Measurements from ENCODE around the gene SPTBN2. TPM values are rescaled to one million over a fixed set of nuclear protein-coding genes. Genes with fewer than 3 reads are reported as not detected.
"Not testable (repeated sequence)": the region's sequence is repeated elsewhere in the genome, so short reads cannot be mapped to it uniquely, and the experiment has no call there.

SPTBN2 gene
- total RNA-seq, 1 donor from 2014 or later, result 20.0 TPM

DNA sequence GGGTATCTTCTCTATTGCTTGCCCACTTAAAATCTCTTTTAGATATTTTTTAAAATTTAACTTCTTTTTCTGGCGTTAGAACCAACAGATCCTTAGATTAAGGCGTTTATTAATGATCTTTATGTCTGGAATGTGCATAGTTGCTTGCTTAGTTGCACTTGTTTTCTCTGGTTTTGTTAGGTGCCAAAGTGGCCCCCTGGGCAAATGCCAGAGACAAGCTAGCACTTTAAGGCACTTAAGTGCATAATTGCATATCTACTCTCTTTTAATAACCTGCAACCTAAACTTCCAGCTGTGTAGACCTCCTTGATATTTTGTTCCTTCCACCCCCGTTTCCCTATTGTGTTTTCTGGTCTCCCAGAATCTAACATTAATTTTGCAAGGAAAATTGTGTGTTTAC is 87.2 kb downstream of the SPTBN2 start:
- no peak for DNase-seq (ENCODE audit: low read depth in 2 of 2)

GRCh38 chr11:66639814-66640340 is 89.1 kb downstream of the SPTBN2 start:
- not testable (repeated sequence) for DNase-seq (ENCODE audit: low read depth in 2 of 2)

DNA sequence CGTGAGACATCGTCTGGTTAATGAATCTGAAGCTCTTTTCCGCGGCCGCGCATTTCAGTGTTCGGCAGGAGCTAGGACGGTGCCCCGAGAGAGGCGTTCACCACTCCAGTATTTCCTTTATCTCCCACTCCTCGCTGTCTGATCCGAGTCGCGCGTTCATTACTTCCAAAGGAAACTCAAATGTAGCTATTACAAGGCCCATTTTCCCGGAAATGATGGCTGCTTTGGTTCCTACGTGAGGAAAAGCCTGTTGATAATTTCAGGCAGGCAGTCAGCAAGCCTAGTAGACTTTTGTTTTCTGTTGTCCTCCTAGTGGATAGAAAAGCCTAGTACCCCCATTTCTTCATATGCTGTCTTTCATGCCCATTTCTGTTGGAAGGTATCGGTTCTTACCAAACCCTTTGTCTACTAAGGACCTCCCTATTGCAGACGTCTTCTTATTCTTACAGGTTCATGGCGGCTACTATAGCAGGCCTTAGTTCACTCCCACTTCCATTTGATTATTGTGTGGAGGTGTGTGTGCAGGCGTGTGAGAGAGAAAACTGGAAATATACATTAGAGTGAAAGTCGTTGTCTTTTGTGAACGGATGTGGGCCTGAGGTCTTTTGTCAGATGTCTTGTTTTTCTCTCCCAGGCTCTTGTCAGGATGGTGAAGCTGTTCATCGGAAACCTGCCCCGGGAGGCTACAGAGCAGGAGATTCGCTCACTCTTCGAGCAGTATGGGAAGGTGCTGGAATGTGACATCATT is 89.8 kb downstream of the SPTBN2 start:
- peak; percentile 65 to 72 for DNase-seq (ENCODE audit: low read depth in 2 of 2)

DNA sequence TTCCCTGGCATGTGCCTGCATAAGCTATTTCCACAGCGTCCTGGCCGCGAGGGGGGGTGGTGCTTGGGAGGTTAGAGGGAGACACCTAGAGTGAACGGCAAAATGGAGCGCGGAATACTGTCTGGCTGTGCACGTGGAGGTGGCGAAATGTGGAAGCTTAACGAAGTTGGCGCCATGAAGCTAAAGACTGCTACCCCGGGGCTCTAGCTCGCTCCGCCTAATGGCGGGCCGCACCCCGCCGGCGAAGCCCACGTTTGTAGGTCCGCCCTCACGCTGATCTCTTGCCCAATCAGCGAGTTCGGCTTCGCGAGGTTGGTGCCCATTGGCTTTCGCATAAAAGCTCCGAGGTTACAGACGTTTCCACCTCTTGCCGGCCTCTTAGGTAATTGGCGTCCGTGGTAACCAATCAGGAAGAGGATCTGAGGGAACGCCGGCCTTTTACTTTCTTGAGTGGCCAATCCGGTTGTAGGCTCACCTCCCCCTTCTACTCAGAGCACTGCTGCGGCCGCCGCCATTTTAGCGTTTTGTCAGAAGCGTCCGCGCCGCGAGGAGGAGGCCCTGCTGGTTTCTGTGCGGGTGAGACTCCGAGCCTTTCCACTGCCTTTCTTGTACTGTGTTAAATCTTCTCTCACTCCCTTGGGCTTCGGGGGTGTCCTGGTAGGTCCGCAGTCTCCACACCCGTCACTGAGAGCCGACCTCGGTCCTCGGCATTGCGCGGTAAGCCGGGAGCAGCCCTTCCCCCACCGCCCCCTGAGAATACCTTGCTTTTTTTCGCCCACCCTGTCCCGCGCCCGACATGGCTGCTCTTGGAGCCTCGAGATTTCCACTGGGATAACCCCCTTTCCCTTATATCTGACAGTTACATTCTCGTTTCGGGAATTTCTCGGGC is 90.6 kb downstream of the SPTBN2 start, which contains the start of gene RBM4:
Gene RBM4 (plus strand): TSS at position 527 of the 889 bp plus-strand sequence. CDS start 1,009 bp downstream, outside the sequence.
- peak; percentile 100 for DNase-seq (ENCODE audit: low read depth in 2 of 2)

DNA sequence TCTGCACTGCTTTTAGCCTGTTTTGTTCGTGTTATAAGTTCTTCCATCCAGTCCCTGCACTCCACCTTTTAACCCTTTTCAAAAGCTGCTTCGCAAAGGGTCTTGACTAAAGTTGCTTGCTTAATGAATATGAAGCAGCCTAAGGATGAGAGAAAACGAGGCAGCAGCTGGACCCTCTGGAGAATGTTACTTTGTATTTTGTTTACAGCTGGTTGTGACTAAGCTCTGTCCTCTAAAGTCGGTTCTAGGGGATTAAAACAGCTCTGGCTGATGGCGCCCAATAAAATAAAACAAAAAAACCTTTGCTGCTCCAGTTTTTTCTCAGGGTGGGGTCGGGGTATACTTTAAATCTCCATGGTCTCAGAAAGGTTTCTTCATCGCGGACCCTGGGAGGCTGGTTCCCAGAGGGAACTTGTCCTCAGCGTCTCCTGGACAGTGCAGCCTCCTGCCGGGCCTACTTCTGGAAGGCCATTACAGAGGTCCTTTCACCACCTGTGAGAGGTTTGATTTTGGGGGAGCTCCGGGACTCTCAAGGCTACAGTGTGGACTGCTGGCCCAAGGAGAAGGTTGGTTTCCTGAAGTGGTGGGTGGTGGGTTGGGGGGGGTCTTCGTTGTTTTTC is 91.3 kb downstream of the SPTBN2 start:
- DNase-seq (ENCODE audit: low read depth in 2 of 2), result no peak

GRCh38 chr11:66636411-66636810 is 92.6 kb downstream of the SPTBN2 start:
- DNase-seq (ENCODE audit: low read depth in 2 of 2), result no peak

Other genes starting within 250 kb of the SPTBN2 start
- 46.4 and 48.4 TPM in 2 replicates for gene DPP3, start 248.8 kb downstream of the SPTBN2 start, total RNA-seq
- 12.1 and 12.9 TPM in 2 replicates for gene BBS1, start 218.6 kb downstream of the SPTBN2 start, total RNA-seq
- 12.0 and 20.8 TPM in 2 replicates for gene ZDHHC24, start 183.2 kb downstream of the SPTBN2 start, total RNA-seq
- under 0.01 TPM in 1 of 2 replicates, not detected in the other for gene ACTN3, start 182.3 kb downstream of the SPTBN2 start, total RNA-seq
- gene CTSF, start 160.6 kb downstream of the SPTBN2 start, total RNA-seq, result 18.5 and 49.6 TPM in 2 replicates
- gene CCDC87, start 136.2 kb downstream of the SPTBN2 start, total RNA-seq, result under 0.01 and 0.20 TPM in 2 replicates
- gene CCS, start 136.0 kb downstream of the SPTBN2 start, total RNA-seq, result 21.2 and 25.5 TPM in 2 replicates
- 12.9 and 15.1 TPM in 2 replicates for gene RBM14, start 112.6 kb downstream of the SPTBN2 start, total RNA-seq
- 105 and 106 TPM in 2 replicates for gene RBM4, start 90.5 kb downstream of the SPTBN2 start, total RNA-seq
- gene RBM4B, start 51.3 kb downstream of the SPTBN2 start, total RNA-seq, result 16.6 and 22.2 TPM in 2 replicates
- gene RCE1, start 114.2 kb upstream of the SPTBN2 start, total RNA-seq, result 12.9 and 19.4 TPM in 2 replicates
- 11.8 and 14.3 TPM in 2 replicates for gene LRFN4, start 127.8 kb upstream of the SPTBN2 start, total RNA-seq
- gene PC, start 229.2 kb upstream of the SPTBN2 start, total RNA-seq, result 7.2 and 10.5 TPM in 2 replicates
- gene C11orf86, start 246.1 kb upstream of the SPTBN2 start, total RNA-seq, result not detected in 2 replicates